K562 (cell line): ENCODE data around the gene SART1. TPM values are rescaled to one million over a fixed set of nuclear protein-coding genes. Genes with fewer than 3 reads are reported as not detected.

Experiments
- ASH1L ChIP-seq: fragments of 450-650 bp; IDR thresholded peaks from 2 replicates; pipeline ENCODE4 v1.6.1; 2018; ENCODE audit warnings: borderline replicate concordance, mild to moderate bottlenecking, low read depth; ENCODE audit not compliant: partially characterized antibody
- ELF2 ChIP-seq: fragments of 250-450 bp; sonication (Bioruptor Pico); IDR thresholded peaks from 2 replicates; pipeline ENCODE4 v1.5.0; 2021; ENCODE audit warnings: mild to moderate bottlenecking
- ETS1 ChIP-seq: conservative IDR thresholded peaks from 2 replicates; pipeline ENCODE4 v1.6.1; 2011; ENCODE audit warnings: low read depth, mild to moderate bottlenecking, low read length; ENCODE audit not compliant: control insufficient read depth
- HNRNPL ChIP-seq: fragments of 200-400 bp; formaldehyde crosslinking; IDR thresholded peaks from 2 replicates; pipeline ENCODE4 v1.6.1; 2017; ENCODE audit warnings: low read depth, mild to moderate bottlenecking, low read length
- JUNB ChIP-seq: fragments of 450-650 bp; formaldehyde crosslinking; conservative IDR thresholded peaks from 2 replicates; pipeline ENCODE4 v1.4.0; 2020; ENCODE audit warnings: mild to moderate bottlenecking
- JUND ChIP-seq, 2 experiments: IDR thresholded peaks; 2 replicates in 1 of 2; 3 replicates in 1 of 2; pipeline ENCODE4 v1.6.1; 2011; ENCODE audit warnings: borderline replicate concordance in 2 of 2, low read depth in 2 of 2, low read length in 2 of 2, improper control_type of control experiment in 1 of 2, missing biosample characterization in 1 of 2, missing genetic modification characterization in 1 of 2, missing genetic modification reagents in 1 of 2
- KDM1A ChIP-seq, 2 experiments: fragments of 450-650 bp; IDR thresholded peaks; 2 replicates each; pipeline ENCODE4 v1.6.1; 2016; ENCODE audit warnings: mild to moderate bottlenecking in 2 of 2
- PML ChIP-seq: IDR thresholded peaks from 2 replicates; pipeline ENCODE4 v1.6.1; 2012; ENCODE audit warnings: low read length, inconsistent platforms
- POLR2AphosphoS5 ChIP-seq: IDR thresholded peaks from 2 replicates; pipeline ENCODE4 v1.6.1; 2011; ENCODE audit warnings: mild to moderate bottlenecking, low read depth, low read length, moderate library complexity; ENCODE audit not compliant: control insufficient read depth, insufficient read depth
- RBFOX2 ChIP-seq: fragments of 200-400 bp; formaldehyde crosslinking; IDR thresholded peaks from 2 replicates; pipeline ENCODE4 v1.6.1; 2017; ENCODE audit warnings: low read depth, mild to moderate bottlenecking, low read length, moderate library complexity
- RFX1 ChIP-seq: fragments of 450-650 bp; IDR thresholded peaks from 2 replicates; pipeline ENCODE4 v1.6.1; 2016; ENCODE audit warnings: mild to moderate bottlenecking, moderate library complexity
- RNF2 ChIP-seq: sonication (generic); IDR thresholded peaks from 2 replicates; pipeline ENCODE4 v1.6.1; 2016
- USF2 ChIP-seq: sonication (generic); formaldehyde crosslinking; IDR thresholded peaks from 2 replicates; pipeline ENCODE4 v1.5.0; 2020; ENCODE audit warnings: missing genetic modification reagents
- ZBTB8A ChIP-seq: fragments of 450-650 bp; IDR thresholded peaks from 2 replicates; pipeline ENCODE4 v1.6.1; 2018; ENCODE audit warnings: mild to moderate bottlenecking, moderate library complexity; ENCODE audit not compliant: partially characterized antibody
- ZKSCAN3 ChIP-seq: fragments of 250-450 bp; sonication (Bioruptor Pico); IDR thresholded peaks from 2 replicates; pipeline ENCODE4 v1.4.0; 2020
- ZMIZ1 ChIP-seq, 2 experiments: fragments of 150-350 bp in 1 of 2; IDR thresholded peaks; 2 replicates each; pipeline ENCODE4 v1.6.1; 2012 to 2016; ENCODE audit warnings: low read depth in 2 of 2, low read length in 2 of 2, mild to moderate bottlenecking in 1 of 2, moderate library complexity in 1 of 2
- ZNF143 ChIP-seq: sonication (generic); formaldehyde crosslinking; IDR thresholded peaks from 2 replicates; pipeline ENCODE4 v1.9.0; 2022; ENCODE audit warnings: mild to moderate bottlenecking, missing genetic modification reagents
- ZNF197 ChIP-seq: fragments of 200-800 bp; sonication (Bioruptor generic); IDR thresholded peaks from 2 replicates; pipeline ENCODE4 v1.6.1; 2016; ENCODE audit warnings: low read depth, missing genetic modification characterization, missing compliant biosample characterization
- ZNF277 ChIP-seq: fragments of 250-450 bp; sonication (Bioruptor Pico); IDR thresholded peaks from 2 replicates; pipeline ENCODE4 v1.8.0; 2022; ENCODE audit warnings: inconsistent platforms, mild to moderate bottlenecking, moderate library complexity, borderline replicate concordance
- ZNF384 ChIP-seq: IDR thresholded peaks from 2 replicates; pipeline ENCODE4 v1.6.1; 2012; ENCODE audit warnings: low read depth, low read length, improper control_type of control experiment
- ZNF764 ChIP-seq: fragments of 250-450 bp; sonication (Bioruptor Pico); IDR thresholded peaks from 2 replicates; pipeline ENCODE4 v1.4.0; 2020; ENCODE audit warnings: low read depth, mild to moderate bottlenecking, moderate library complexity
- ZNF830 ChIP-seq: fragments of 250-450 bp; sonication (Bioruptor Pico); IDR thresholded peaks from 2 replicates; pipeline ENCODE4 v1.5.0; 2021; ENCODE audit warnings: mild to moderate bottlenecking
- polyA plus RNA-seq, 8 experiments: library from polyadenylated mRNA; depleted of rRNA in 4 of 8; stranded (reverse) in 5 of 8; unstranded in 3 of 8; fragments of >200 nt; fragmentation: Nextera tagmentation in 2 of 8; fragmentation: Illumina TruSeq in 1 of 8; extraction: Ambion mirVana in 2 of 8; extraction: Trizol in 1 of 8; gene quantifications; 2 replicates each; pipeline versions ENCODE4 v1.2.1 to v1.2.3, GENCODE V29; 2011 to 2014; ENCODE audit warnings: inconsistent platforms in 1 of 8, missing spikeins in 1 of 8
- total RNA-seq, 7 experiments: library from RNA; depleted of rRNA in 6 of 7; stranded (reverse); fragments of >200 nt in 6 of 7; fragmentation: Illumina TruSeq in 2 of 7; extraction: Trizol in 2 of 7; gene quantifications; 2 replicates each; pipeline versions ENCODE4 v1.2.1 to v1.2.3, GENCODE V29; 2011 to 2021; ENCODE audit warnings: low replicate concordance in 1 of 7

SART1 gene
- total and polyA plus RNA-seq, 9 of the 15 experiments (the other 6 are each of a cell fraction or from before 2014, with no cell fraction given), result 4.8 to 84.1 (median 31.7) TPM

GRCh38 chr11:66020618-66021357 is 59.3 kb downstream of the SART1 start (continued):
- TF ChIP-seq ZMIZ1 (IDR thresholded peaks at IDR 0.05; ENCODE audit: low read depth in 2 of 2, low read length in 2 of 2) (no peak), ETS1 (no peak), KDM1A (IDR thresholded peaks at IDR 0.05) (no peak), POLR2AphosphoS5 (no peak), USF2 (no peak), RNF2 (no peak), ZNF764 (CRISPR knock-in tag) (no peak), ZNF277 (no peak), JUND (IDR thresholded peaks at IDR 0.05; ENCODE audit: borderline replicate concordance, low read depth, low read length) (peak; percentile 95), JUND (tag; IDR thresholded peaks at IDR 0.05; ENCODE audit: borderline replicate concordance, low read depth, low read length) (peak; percentile 84; the same call in 1 of the 3 replicates), ZBTB8A (no peak), ZKSCAN3 (no peak), JUNB (CRISPR knock-in tag) (no peak), ELF2 (no peak), ASH1L (no peak), ZNF143 (CRISPR knock-in tag) (no peak), RFX1 (no peak), RBFOX2 (peak; percentile 54; the same call in 1 of the 2 replicates), HNRNPL (no peak), PML (no peak), ZNF197 (no peak), ZNF830 (no peak), ZNF384 (no peak)
